B cell (primary cell): ENCODE measurements around the gene ARL14. TPM values are rescaled to one million over a fixed set of nuclear protein-coding genes. Genes with fewer than 3 reads are reported as not detected.

ENCODE experiments used
- ATAC-seq: fragments of 200-7000 bp; cut with Tn5 transposase; one replicate; pipeline ENCODE4 v1.10.0; 2021; ENCODE audit warnings: low read depth, mild to moderate bottlenecking, moderate number of reproducible peaks, moderate library complexity
- CTCF ChIA-PET: fragments of 350-600 bp; sonication (Branson Sonifier 250); formaldehyde crosslinking; loops from one replicate; lab custom pipeline; 2021; ENCODE audit warnings: antibody characterized with exemption, inconsistent platforms; lab: Charles Lee
- POLR2A ChIA-PET: fragments of 350-600 bp; sonication (Branson Sonifier 250); formaldehyde crosslinking; loops from one replicate; lab custom pipeline; 2021; ENCODE audit warnings: antibody characterized with exemption; lab: Charles Lee
- DNase-seq: peaks from one replicate; pipeline ENCODE4 v3.0.0; 2013
- H2AFZ ChIP-seq: 2 replicates; pipeline ENCODE4 v1.6.1; 2012; ENCODE audit warnings: mild to moderate bottlenecking, low read depth, low read length; ENCODE audit not compliant: insufficient read depth, poor library complexity, severe bottlenecking
- H3K27ac ChIP-seq, 2 donors: 1 replicate in 1 of 2; 2 replicates in 1 of 2; pipeline ENCODE4 v1.5.1; 2012 to 2013; ENCODE audit warnings: low read length in 2 of 2, mild to moderate bottlenecking in 2 of 2, moderate library complexity in 1 of 2
- H3K27me3 ChIP-seq, 4 experiments: fragments of 200-600 bp in 1 of 4; sonication (generic) in 1 of 4; replicated peaks in 1 of 4; 1 replicate in 2 of 4; 2 replicates in 2 of 4; pipeline versions ENCODE4 v1.6.1 to v1.7.0; 2013 to 2016; ENCODE audit warnings: low read length in 3 of 4, mild to moderate bottlenecking in 2 of 4, mixed read lengths in 1 of 4, moderate library complexity in 1 of 4; ENCODE audit not compliant: insufficient read depth in 4 of 4, control insufficient read depth in 3 of 4; ENCODE audit errors: control extremely low read depth in 1 of 4
- H3K36me3 ChIP-seq, 2 experiments: replicated peaks in 1 of 2; 1 replicate in 1 of 2; 2 replicates in 1 of 2; pipeline versions ENCODE4 v1.6.1 to v1.7.1; 2013; ENCODE audit warnings: low read length in 1 of 2; ENCODE audit not compliant: insufficient read depth in 2 of 2, control insufficient read depth in 1 of 2; ENCODE audit errors: control extremely low read depth in 1 of 2, extremely low read depth in 1 of 2
- H3K4me1 ChIP-seq, 2 donors: fragments of 200-600 bp in 1 of 2; sonication (generic) in 1 of 2; 1 replicate in 1 of 2; 2 replicates in 1 of 2; pipeline versions ENCODE4 v1.5.1 to v1.6.1; 2013 to 2017; ENCODE audit warnings: low read length in 2 of 2; ENCODE audit not compliant: control insufficient read depth in 2 of 2, insufficient read depth in 2 of 2
- H3K4me2 ChIP-seq: replicated peaks from 2 replicates; pipeline ENCODE3; 2012; ENCODE audit warnings: mild to moderate bottlenecking, low read depth, low read length; ENCODE audit not compliant: poor library complexity, severe bottlenecking
- H3K4me3 ChIP-seq, 5 experiments: fragments of 200-600 bp in 1 of 5; sonication (generic) in 1 of 5; 1 replicate in 3 of 5; 2 replicates in 2 of 5; pipeline versions ENCODE4 v1.5.1 to v1.7.0; 2011 to 2016; ENCODE audit warnings: low read length in 4 of 5, mild to moderate bottlenecking in 4 of 5, low read depth in 2 of 5, control low read depth in 1 of 5, moderate library complexity in 1 of 5; ENCODE audit not compliant: insufficient read depth in 1 of 5; ENCODE audit errors: control extremely low read depth in 1 of 5, extremely low read depth in 1 of 5
- H3K79me2 ChIP-seq: fragments of 200-600 bp; sonication (generic); one replicate; pipeline ENCODE4 v1.6.0; 2016; ENCODE audit warnings: low read length; ENCODE audit not compliant: control insufficient read depth, insufficient read depth
- H3K9ac ChIP-seq: fragments of 200-600 bp; sonication (generic); 2 replicates; pipeline ENCODE4 v1.6.1; 2017; ENCODE audit warnings: mild to moderate bottlenecking, low read length, moderate library complexity
- H3K9me3 ChIP-seq, 3 donors: one replicate each; pipeline versions ENCODE4 v1.6.1 to v1.7.1; 2013; ENCODE audit warnings: low read length in 2 of 3; ENCODE audit not compliant: control insufficient read depth in 2 of 3, insufficient read depth in 1 of 3; ENCODE audit errors: control extremely low read depth in 1 of 3
- H4K20me1 ChIP-seq: 2 replicates; pipeline ENCODE4 v1.6.0; 2012; ENCODE audit warnings: mild to moderate bottlenecking, low read length; ENCODE audit not compliant: insufficient read depth, control insufficient read depth, poor library complexity, severe bottlenecking
- H3K27ac Mint-ChIP-seq: one replicate; pipeline ENCODE4 v1.8.0; 2021; ENCODE audit warnings: mixed read lengths
- H3K27me3 Mint-ChIP-seq: one replicate; pipeline ENCODE4 v1.8.0; 2021; ENCODE audit warnings: mixed read lengths
- H3K4me1 Mint-ChIP-seq: one replicate; pipeline ENCODE4 v1.8.0; 2021; ENCODE audit warnings: mixed read lengths
- H3K4me3 Mint-ChIP-seq: one replicate; pipeline ENCODE4 v1.8.0; 2021; ENCODE audit warnings: mixed read lengths
- H3K9me3 Mint-ChIP-seq: one replicate; pipeline ENCODE4 v1.8.0; 2022; ENCODE audit warnings: mixed read lengths; ENCODE audit not compliant: insufficient read depth
- EZH2 ChIP-seq: IDR thresholded peaks from 2 replicates; pipeline ENCODE4 v1.6.1; 2012; ENCODE audit warnings: borderline replicate concordance, low read depth, mild to moderate bottlenecking, moderate library complexity, low read length; ENCODE audit not compliant: insufficient read depth, poor library complexity, severe bottlenecking
- WGBS: methylation state at CpG from one replicate; pipeline ENCODE4 v1.1.5; 2013; ENCODE audit warnings: missing lambda C conversion rate; ENCODE audit not compliant: insufficient coverage; 5-methylcytosine and 5-hydroxymethylcytosine counted together
- intact Hi-C: fragments of 100-400 bp; cut with micrococcal nuclease; formaldehyde crosslinking; loops from one replicate; pipeline ENCODE4 v1.10.0; 2022
- polyA plus RNA-seq: library from polyadenylated mRNA; depleted of rRNA; stranded (reverse); fragments of >200 nt; gene quantifications from 2 replicates; pipeline ENCODE4 v1.2.3, GENCODE V29; 2012
- total RNA-seq, 2 donors: library from RNA; stranded (reverse); fragments of 120-200 nt in 1 of 2; gene quantifications; 1 replicate in 1 of 2; 2 replicates in 1 of 2; pipeline versions ENCODE4 v1.2.3 to v1.2.4, GENCODE V29; 2013 to 2022
- TF ChIP-seq, protein P1 (sequence below): fragments of 200-600 bp; IDR thresholded peaks from one replicate; pipeline ENCODE4 v1.8.0; 2022; ENCODE audit warnings: antibody characterized with exemption, mild to moderate bottlenecking

ARL14 gene
- total and polyA plus RNA-seq, 2 donors (not counting 1 experiment from before 2014, with no cell fraction given) = 0.43 to 0.89 TPM

- no peak overlapping the region for H3K27ac ChIP-seq
- POLR2A ChIA-PET = no interaction called here
- no peak overlapping the region for H3K4me3 ChIP-seq
- H3K9ac ChIP-seq = no peak overlapping the region
- no peak overlapping the region for H2AFZ ChIP-seq
- H3K4me1 ChIP-seq = no peaks in the 10 kb centered on the region
- H3K27me3 ChIP-seq = no peaks in the 10 kb centered on the region
- Mint-ChIP-seq H3K27me3 (peaks cover 3% of the 10 kb centered on the region), H3K27ac (no peak overlapping the region), H3K4me1 (no peaks in the 10 kb centered on the region), H3K4me3 (no peak overlapping the region), H3K9me3 (no peaks in the 10 kb centered on the region)
- H3K9me3 ChIP-seq = no peaks in the 10 kb centered on the region
- no peaks in the 10 kb centered on the region for H3K79me2 ChIP-seq
- CTCF ChIA-PET = interaction anchor here (0.7 to 0.9 kb wide), 2 partner anchors 11 to 14 kb away, joined by 3 read pairs; no protein-coding TSS in a partner anchor
- WGBS = 81% methylated on average over 1 of the region's 3 CpGs
- TF ChIP-seq, protein P1, sequence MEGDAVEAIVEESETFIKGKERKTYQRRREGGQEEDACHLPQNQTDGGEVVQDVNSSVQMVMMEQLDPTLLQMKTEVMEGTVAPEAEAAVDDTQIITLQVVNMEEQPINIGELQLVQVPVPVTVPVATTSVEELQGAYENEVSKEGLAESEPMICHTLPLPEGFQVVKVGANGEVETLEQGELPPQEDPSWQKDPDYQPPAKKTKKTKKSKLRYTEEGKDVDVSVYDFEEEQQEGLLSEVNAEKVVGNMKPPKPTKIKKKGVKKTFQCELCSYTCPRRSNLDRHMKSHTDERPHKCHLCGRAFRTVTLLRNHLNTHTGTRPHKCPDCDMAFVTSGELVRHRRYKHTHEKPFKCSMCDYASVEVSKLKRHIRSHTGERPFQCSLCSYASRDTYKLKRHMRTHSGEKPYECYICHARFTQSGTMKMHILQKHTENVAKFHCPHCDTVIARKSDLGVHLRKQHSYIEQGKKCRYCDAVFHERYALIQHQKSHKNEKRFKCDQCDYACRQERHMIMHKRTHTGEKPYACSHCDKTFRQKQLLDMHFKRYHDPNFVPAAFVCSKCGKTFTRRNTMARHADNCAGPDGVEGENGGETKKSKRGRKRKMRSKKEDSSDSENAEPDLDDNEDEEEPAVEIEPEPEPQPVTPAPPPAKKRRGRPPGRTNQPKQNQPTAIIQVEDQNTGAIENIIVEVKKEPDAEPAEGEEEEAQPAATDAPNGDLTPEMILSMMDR = no peak
- TF ChIP-seq EZH2 = no peak
- no peak for DNase-seq
- H4K20me1 ChIP-seq = no peaks in the 10 kb centered on the region
- no peak for ATAC-seq
- H3K36me3 ChIP-seq = no peaks in the 10 kb centered on the region
- intact Hi-C loops = no loop called here
- no peak overlapping the region for H3K4me2 ChIP-seq
Observed at GRCh38 chr3:160694345-160694744, 17.4 kb downstream of the ARL14 start.

- no peak for ATAC-seq
- H3K27ac Mint-ChIP-seq = no peak overlapping the region
- ChIA-PET CTCF (interaction anchor here (0.9 kb wide), 1 partner anchor 13 kb away, joined by 3 read pairs; no protein-coding TSS in a partner anchor), POLR2A (no interaction called here)
- no peak overlapping the region for H2AFZ ChIP-seq
- TF ChIP-seq EZH2 = no peak
- TF ChIP-seq, protein P1 = no peak
- WGBS = 93% methylated on average over 7 of the region's 8 CpGs
- no peaks in the 10 kb centered on the region for H3K79me2 ChIP-seq
- H3K9me3 Mint-ChIP-seq = no peaks in the 10 kb centered on the region
- H4K20me1 ChIP-seq = no peaks in the 10 kb centered on the region
- H3K27me3 ChIP-seq = no peaks in the 10 kb centered on the region
- no peak overlapping the region for H3K9ac ChIP-seq
- no peak overlapping the region for H3K27ac ChIP-seq
- no peak for DNase-seq
- H3K9me3 ChIP-seq = no peaks in the 10 kb centered on the region
- no peak overlapping the region for H3K4me3 Mint-ChIP-seq
- intact Hi-C loops = no loop called here
- H3K4me1 Mint-ChIP-seq = no peaks in the 10 kb centered on the region
- H3K27me3 Mint-ChIP-seq = peaks cover 4% of the 10 kb centered on the region
- no peaks in the 10 kb centered on the region for H3K36me3 ChIP-seq
- no peak overlapping the region for H3K4me2 ChIP-seq
- no peak overlapping the region for H3K4me3 ChIP-seq
- no peaks in the 10 kb centered on the region for H3K4me1 ChIP-seq
Observed at GRCh38 chr3:160695003-160695402, 18.0 kb downstream of the ARL14 start.
